Measurements from ENCODE around the gene ATF6.
"Not testable (repeated sequence)": the region's sequence is repeated elsewhere in the genome, so short reads cannot be mapped to it uniquely, and the experiment has no call there.

ATF6 gene

GRCh38 chr1:161787355-161787754, 21.2 kb downstream of the ATF6 start:
- no peak for DNase-seq

- DNase-seq: no peak
These were observed 24.6 kb downstream of the ATF6 start for GRCh38 chr1:161790587-161791317.

- no peak for DNase-seq
These were observed 26.0 kb downstream of the ATF6 start for GRCh38 chr1:161791904-161792655.

- DNase-seq: peak; percentile 23
These were observed 26.6 kb downstream of the ATF6 start for GRCh38 chr1:161792740-161793139.

- DNase-seq: no peak
These were observed 33.7 kb downstream of the ATF6 start for GRCh38 chr1:161799792-161800191.

GRCh38 chr1:161801955-161802354, 35.8 kb downstream of the ATF6 start:
- no peak for DNase-seq

- DNase-seq: no peak
These were observed 37.1 kb downstream of the ATF6 start for GRCh38 chr1:161803181-161803580.

- DNase-seq: no peak
These were observed 39.5 kb downstream of the ATF6 start for GRCh38 chr1:161805399-161806197.

GRCh38 chr1:161809202-161809601, 43.1 kb downstream of the ATF6 start:
- DNase-seq: not testable (repeated sequence)

- DNase-seq: not testable (repeated sequence)
These were observed 43.5 kb downstream of the ATF6 start for GRCh38 chr1:161809656-161810055.

GRCh38 chr1:161810780-161811179, 44.7 kb downstream of the ATF6 start:
- no peak for DNase-seq

GRCh38 chr1:161816201-161816600, 50.1 kb downstream of the ATF6 start:
- DNase-seq: no peak

- no peak for DNase-seq
These were observed 51.1 kb downstream of the ATF6 start for GRCh38 chr1:161817176-161817730.

- no peak for DNase-seq
These were observed 54.8 kb downstream of the ATF6 start for GRCh38 chr1:161820914-161821313.

GRCh38 chr1:161824618-161825017, 58.5 kb downstream of the ATF6 start:
- DNase-seq: no peak

GRCh38 chr1:161825831-161826230, 59.7 kb downstream of the ATF6 start:
- DNase-seq: no peak

- no peak for DNase-seq
These were observed 60.4 kb downstream of the ATF6 start for GRCh38 chr1:161826478-161826877.

GRCh38 chr1:161827786-161828185, 61.7 kb downstream of the ATF6 start:
- DNase-seq: no peak

GRCh38 chr1:161832299-161832907, 66.3 kb downstream of the ATF6 start:
- not testable (repeated sequence) for DNase-seq

- DNase-seq: no peak
These were observed 68.9 kb downstream of the ATF6 start for GRCh38 chr1:161834967-161835550.

- no peak for DNase-seq
These were observed 69.9 kb downstream of the ATF6 start for GRCh38 chr1:161836018-161836417.

- no peak for DNase-seq
These were observed 72.2 kb downstream of the ATF6 start for GRCh38 chr1:161838362-161838761.
